Coronary artery (tissue), 2 donors: Measurements from ENCODE around the gene FBXL15.
A peak's percentile ranks its signal among the peaks of the same experiment; 100 is the strongest.

ENCODE experiments used
- DNase-seq: peaks from one replicate; pipeline ENCODE4 v3.0.0-alpha.2; 2017; ENCODE audit warnings: low spot score
- H3K27ac ChIP-seq, 2 donors: fragments of 200-600 bp; sonication (generic); one replicate each; pipeline ENCODE4 v1.5.1; 2016 to 2019
- H3K4me3 ChIP-seq: fragments of 200-600 bp; sonication (generic); 2 replicates; pipeline ENCODE4 v1.5.1; 2016; ENCODE audit warnings: mild to moderate bottlenecking, moderate library complexity
- TF ChIP-seq, protein P1 (sequence below): fragments of 200-600 bp; sonication (generic); IDR thresholded peaks from one replicate; pipeline ENCODE4 v1.5.1; 2019; ENCODE audit warnings: antibody characterized with exemption

The FBXL15 gene

GRCh38 chr10:102398172-102399020 is 22.2 kb upstream of the FBXL15 start:
- Histone ChIP-seq H3K27ac (peak overlapping the region; percentile 91 to 96), H3K4me3 (peak overlapping the region; percentile 89)

GRCh38 chr10:102399217-102400021 is 21.2 kb upstream of the FBXL15 start:
- TF ChIP-seq, protein P1, sequence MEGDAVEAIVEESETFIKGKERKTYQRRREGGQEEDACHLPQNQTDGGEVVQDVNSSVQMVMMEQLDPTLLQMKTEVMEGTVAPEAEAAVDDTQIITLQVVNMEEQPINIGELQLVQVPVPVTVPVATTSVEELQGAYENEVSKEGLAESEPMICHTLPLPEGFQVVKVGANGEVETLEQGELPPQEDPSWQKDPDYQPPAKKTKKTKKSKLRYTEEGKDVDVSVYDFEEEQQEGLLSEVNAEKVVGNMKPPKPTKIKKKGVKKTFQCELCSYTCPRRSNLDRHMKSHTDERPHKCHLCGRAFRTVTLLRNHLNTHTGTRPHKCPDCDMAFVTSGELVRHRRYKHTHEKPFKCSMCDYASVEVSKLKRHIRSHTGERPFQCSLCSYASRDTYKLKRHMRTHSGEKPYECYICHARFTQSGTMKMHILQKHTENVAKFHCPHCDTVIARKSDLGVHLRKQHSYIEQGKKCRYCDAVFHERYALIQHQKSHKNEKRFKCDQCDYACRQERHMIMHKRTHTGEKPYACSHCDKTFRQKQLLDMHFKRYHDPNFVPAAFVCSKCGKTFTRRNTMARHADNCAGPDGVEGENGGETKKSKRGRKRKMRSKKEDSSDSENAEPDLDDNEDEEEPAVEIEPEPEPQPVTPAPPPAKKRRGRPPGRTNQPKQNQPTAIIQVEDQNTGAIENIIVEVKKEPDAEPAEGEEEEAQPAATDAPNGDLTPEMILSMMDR, result peak; percentile 90

More at GRCh38 chr10:102398172-102399020, 22.2 kb upstream of the FBXL15 start:
- TF ChIP-seq, protein P1, result no peak
- no peak for DNase-seq

GRCh38 chr10:102400076-102400475 is 20.6 kb upstream of the FBXL15 start:
- Histone ChIP-seq H3K4me3 (peak overlapping the region; percentile 89), H3K27ac (peak overlapping the region in 1 of 2 donors; percentile 96)
- no peak for DNase-seq
- TF ChIP-seq, protein P1, result no peak

More at GRCh38 chr10:102399217-102400021, 21.2 kb upstream of the FBXL15 start:
- Histone ChIP-seq H3K4me3 (peak overlapping the region; percentile 89), H3K27ac (peak overlapping the region; percentile 91 to 96)
- peak; percentile 85 for DNase-seq

DNA sequence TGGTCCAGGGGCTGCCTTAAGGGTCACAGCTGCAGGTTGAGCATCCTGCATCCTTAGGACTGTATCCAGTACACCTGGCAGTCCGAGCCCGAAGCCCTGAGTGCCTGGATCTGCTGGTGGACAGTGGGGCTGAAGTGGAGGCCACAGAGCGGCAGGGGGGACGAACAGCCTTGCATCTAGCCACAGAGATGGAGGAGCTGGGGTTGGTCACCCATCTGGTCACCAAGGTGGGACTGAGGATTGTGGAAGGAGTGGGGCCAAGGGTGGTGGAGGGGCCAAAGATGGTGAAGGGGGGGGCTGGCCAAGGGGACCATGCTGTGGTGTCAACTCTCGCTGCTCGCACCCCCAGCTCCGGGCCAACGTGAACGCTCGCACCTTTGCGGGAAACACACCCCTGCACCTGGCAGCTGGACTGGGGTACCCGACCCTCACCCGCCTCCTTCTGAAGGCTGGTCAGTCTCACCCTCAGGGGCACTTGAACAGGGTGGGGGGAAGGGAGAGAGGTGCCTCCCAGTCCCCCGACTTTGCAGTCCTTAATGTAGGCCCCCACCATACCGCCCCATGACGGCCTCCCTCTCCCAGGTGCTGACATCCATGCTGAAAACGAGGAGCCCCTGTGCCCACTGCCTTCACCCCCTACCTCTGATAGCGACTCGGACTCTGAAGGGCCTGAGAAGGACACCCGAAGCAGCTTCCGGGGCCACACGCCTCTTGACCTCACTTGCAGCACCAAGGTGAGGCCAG is 19.9 kb upstream of the FBXL15 start:
- no peak overlapping the region for H3K4me3 ChIP-seq
- H3K27ac ChIP-seq, result no peak overlapping the region
- TF ChIP-seq, protein P1, result no peak
- DNase-seq, result no peak

DNA sequence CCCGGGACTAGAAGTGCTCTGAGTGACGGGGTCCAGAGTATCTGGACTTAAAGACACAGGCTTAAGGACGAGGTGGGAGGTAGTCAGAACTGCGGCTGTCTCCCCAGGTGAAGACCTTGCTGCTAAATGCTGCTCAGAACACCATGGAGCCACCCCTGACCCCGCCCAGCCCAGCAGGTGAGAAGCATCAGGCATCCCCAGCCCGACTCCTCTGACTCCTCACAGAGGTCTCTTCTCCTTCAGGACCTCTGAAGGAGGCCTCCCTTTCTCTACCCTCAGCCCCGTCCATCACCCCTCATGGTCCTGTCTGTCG is 19.3 kb upstream of the FBXL15 start:
- no peak for DNase-seq
- no peak overlapping the region for H3K27ac ChIP-seq
- TF ChIP-seq, protein P1, result no peak
- H3K4me3 ChIP-seq, result no peak overlapping the region

DNA sequence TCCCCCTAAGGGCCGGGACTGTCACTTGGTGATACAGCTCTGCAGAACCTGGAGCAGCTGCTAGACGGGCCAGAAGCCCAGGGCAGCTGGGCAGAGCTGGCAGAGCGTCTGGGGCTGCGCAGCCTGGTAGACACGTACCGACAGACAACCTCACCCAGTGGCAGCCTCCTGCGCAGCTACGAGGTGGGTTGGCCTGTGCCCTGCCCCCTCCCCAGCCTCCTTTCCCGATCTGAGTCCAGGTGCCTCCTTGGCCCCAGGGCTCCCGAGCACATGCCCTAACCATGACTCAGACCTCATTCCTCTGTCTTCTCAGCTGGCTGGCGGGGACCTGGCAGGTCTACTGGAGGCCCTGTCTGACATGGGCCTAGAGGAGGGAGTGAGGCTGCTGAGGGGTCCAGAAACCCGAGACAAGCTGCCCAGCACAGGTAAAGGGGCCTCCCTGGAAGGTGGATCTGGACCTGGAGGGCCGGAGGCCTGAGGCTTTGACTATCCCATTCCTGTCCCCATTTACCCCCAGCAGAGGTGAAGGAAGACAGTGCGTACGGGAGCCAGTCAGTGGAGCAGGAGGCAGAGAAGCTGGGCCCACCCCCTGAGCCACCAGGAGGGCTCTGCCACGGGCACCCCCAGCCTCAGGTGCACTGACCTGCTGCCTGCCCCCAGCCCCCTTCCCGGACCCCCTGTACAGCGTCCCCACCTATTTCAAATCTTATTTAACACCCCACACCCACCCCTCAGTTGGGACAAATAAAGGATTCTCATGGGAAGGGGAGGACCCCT is 18.7 kb upstream of the FBXL15 start:
- Histone ChIP-seq H3K4me3 (no peak overlapping the region), H3K27ac (no peak overlapping the region)
- no peak for DNase-seq
- TF ChIP-seq, protein P1, result no peak
